ENCODE measurements around the gene ZNF45.
"Not testable (repeated sequence)": the region's sequence is repeated elsewhere in the genome, so short reads cannot be mapped to it uniquely, and the experiment has no call there.

ZNF45 gene

DNA sequence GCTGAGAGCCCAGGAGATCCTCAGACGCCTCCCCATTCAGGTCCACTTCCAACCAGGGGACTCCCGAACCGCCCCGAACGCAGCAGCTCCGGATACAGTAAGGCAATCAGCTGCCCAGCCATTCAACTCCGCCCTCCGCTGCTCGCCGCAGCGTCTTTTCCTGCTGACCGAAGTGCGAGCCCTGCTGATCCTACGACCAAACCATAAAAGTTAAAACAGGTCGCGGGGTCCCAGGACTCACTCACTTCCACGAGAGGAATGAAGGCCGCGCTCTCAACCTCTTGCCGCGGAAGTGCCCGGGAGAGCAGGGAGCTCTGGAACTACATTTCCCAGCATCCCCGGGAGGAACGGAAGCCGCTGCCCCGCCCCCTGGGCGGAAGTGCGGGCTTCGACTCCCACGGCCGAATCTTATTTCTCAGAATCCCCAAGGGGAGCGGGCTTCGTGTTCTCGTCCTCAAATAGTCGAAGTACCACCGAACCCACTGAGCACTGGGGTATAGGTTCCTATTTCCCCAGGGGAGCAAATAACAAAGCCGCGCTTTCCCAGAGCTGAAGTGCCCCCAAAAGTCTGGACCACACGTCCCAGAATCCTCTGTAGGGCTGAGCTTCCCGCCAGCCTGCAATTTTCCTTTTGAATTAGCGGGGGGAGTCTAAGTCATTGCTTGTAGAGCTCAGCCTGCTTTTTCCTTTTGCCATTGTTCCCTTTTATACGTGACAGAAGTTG, at the start of gene ZNF45:
ZNF45 (minus strand) TSS at position 298 of the 724 bp plus-strand sequence. CDS start 13,097 bp downstream, outside the sequence.
- Mint-ChIP-seq H3K4me3 (peak within 1 kb of the TSS; percentile 93), H3K9me3 (peaks cover 24% of the 10 kb centered on the region)

DNA sequence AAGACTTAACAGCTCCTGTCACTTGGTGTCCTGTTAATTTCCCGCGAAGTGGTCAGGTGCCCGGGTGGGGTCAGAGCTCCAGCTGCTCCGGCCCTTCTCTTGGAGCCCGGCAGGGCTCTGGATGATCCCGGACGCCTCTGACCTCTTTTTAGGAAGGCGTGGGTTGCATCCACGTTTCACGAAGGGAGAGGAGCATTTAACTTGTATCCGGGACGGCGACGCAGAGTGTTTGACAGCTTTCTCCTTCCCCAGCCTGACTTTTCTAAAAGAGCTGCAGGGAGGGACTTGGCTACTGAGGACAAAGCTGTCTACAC, 49.6 kb upstream of the ZNF45 start:
- Mint-ChIP-seq H3K36me3 (ENCODE audit: low read depth) (peaks cover 15% of the 10 kb centered on the region), H3K4me1 (ENCODE audit: low read depth) (peaks cover 4% of the 10 kb centered on the region), H3K9me3 (peaks cover 35% of the 10 kb centered on the region), H3K27ac (peak overlapping the region; percentile 26), H3K27me3 (ENCODE audit: low read depth) (no peaks in the 10 kb centered on the region), H3K4me3 (peak overlapping the region; percentile 96)

More for the DNA sequence above, at the start of gene ZNF45:
- Mint-ChIP-seq H3K4me1 (ENCODE audit: low read depth) (peaks cover 17% of the 10 kb centered on the region), H3K36me3 (ENCODE audit: low read depth) (peaks cover 28% of the 10 kb centered on the region), H3K27me3 (ENCODE audit: low read depth) (no peaks in the 10 kb centered on the region), H3K27ac (peak within 1 kb of the TSS; percentile 87)

DNA sequence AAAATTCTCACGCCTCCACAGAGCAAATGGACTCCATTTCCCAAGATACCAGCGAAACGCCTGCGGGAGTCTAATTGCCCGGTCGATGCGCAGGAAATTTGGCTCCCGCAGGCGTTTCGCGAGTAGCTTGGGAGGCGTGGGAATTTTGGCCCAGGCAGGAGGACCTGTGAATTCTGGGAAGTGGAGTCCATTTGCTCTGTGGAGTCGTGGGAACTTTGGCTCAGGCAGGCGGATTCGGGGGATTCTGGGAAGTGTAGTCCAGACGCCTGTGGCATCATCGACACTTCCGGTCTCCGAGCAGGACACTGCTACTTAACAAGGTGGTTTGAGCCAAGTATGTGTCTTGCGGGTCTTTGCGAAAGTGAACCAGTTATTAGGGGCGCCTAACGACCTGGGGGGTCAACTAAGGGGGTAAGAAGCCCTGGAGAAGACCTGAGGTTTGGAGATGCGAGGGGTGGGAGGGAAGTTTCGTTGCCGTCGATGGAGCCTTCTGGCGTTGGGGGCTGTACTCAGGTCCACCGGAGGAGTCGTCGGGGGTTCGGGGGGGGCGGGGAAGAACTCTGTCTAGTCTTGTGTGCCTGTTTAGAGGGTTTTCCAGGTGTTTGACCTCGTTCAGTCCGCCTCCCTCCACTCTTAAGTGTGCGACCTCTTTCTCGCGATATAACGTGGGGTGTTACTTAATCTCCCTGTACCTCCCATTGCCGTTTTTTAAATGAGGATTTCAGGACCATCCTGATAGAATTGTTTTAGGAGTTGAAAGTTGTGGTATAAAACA, 49.0 kb upstream of the ZNF45 start, which contains the start of gene ZNF155:
ZNF155 (plus strand) TSS at position 277 of the 775 bp plus-strand sequence. CDS start 4,356 bp downstream, outside the sequence.
- peaks cover 33% of the 10 kb centered on the region for H3K9me3 Mint-ChIP-seq
- H3K27me3 Mint-ChIP-seq (ENCODE audit: low read depth), result no peaks in the 10 kb centered on the region
- H3K4me1 Mint-ChIP-seq (ENCODE audit: low read depth), result peaks cover 4% of the 10 kb centered on the region

DNA sequence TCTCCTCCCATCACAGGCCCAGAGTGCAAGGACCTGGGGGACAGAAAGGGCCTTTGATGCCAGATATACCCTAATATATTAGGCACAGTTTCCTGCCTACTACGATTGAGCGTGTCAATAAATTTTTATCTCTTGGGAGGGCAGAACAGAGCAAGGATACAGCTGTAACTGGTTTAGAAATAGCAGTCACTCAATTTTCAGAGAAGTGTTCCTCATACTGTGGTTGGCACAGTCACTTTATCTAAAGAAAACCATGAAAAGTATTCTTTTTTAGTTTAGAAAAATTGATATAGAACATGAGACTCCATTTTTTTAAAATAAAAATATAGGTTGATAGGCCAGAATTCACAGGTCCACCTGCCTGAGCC, 48.4 kb upstream of the ZNF45 start:
- H3K27ac Mint-ChIP-seq, result peak overlapping the region; percentile 43
- peaks cover 4% of the 10 kb centered on the region for H3K4me1 Mint-ChIP-seq (ENCODE audit: low read depth)
- H3K9me3 Mint-ChIP-seq, result peaks cover 28% of the 10 kb centered on the region
- H3K27me3 Mint-ChIP-seq (ENCODE audit: low read depth), result no peaks in the 10 kb centered on the region
- H3K4me3 Mint-ChIP-seq, result peak overlapping the region; percentile 77
- H3K36me3 Mint-ChIP-seq (ENCODE audit: low read depth), result peaks cover 4% of the 10 kb centered on the region

More for the DNA sequence above, 49.0 kb upstream of the ZNF45 start, which contains the start of gene ZNF155:
- Mint-ChIP-seq H3K4me3 (peak within 1 kb of the TSS; percentile 96), H3K27ac (peak within 1 kb of the TSS; percentile 95), H3K36me3 (ENCODE audit: low read depth) (peaks cover 10% of the 10 kb centered on the region)

DNA sequence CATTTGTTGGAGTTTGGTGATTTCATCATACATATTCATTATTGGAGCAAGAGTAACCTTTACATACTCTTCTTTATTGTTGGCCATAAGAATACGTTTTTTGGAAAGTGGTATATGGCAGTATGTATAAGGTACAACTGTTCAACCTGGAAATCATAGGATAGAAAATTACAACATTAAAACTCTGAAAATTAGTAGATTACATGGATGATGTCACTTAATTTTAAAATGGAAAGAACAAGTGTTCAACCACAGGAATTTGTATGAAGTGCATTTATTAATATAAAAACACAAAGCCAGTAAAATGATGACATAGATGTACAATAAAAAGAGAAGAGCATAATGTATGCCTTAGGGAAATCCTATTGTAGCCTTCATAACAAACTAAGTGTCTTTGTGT, 41.6 kb upstream of the ZNF45 start:
- Mint-ChIP-seq H3K4me1 (ENCODE audit: low read depth) (no peaks in the 10 kb centered on the region), H3K4me3 (no peak overlapping the region), H3K9me3 (peaks cover 49% of the 10 kb centered on the region), H3K36me3 (ENCODE audit: low read depth) (no peaks in the 10 kb centered on the region), H3K27ac (no peak overlapping the region), H3K27me3 (ENCODE audit: low read depth) (no peaks in the 10 kb centered on the region)

DNA sequence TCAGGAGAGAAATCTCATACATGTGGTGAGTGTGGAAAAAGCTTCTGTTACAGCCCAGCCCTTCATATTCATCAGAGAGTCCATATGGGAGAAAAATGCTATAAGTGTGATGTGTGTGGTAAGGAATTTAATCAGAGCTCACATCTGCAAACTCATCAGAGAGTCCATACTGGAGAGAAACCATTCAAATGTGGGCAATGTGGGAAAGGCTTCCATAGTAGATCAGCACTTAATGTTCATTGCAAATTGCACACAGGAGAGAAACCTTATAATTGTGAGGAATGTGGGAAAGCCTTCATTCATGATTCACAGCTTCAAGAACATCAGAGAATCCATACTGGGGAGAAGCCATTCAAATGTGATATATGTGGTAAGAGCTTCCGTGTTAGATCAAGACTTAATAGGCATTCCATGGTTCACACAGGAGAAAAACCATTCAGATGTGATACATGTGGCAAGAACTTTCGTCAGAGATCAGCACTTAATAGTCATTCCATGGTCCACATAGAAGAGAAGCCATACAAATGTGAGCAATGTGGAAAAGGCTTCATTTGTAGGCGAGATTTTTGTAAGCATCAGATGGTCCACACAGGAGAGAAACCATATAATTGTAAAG, 31.1 kb upstream of the ZNF45 start:
- peaks cover 19% of the 10 kb centered on the region for H3K36me3 Mint-ChIP-seq (ENCODE audit: low read depth)
- no peaks in the 10 kb centered on the region for H3K27me3 Mint-ChIP-seq (ENCODE audit: low read depth)
- H3K27ac Mint-ChIP-seq, result no peak overlapping the region
- H3K4me1 Mint-ChIP-seq (ENCODE audit: low read depth), result no peaks in the 10 kb centered on the region
- no peak overlapping the region for H3K4me3 Mint-ChIP-seq
- peaks cover 73% of the 10 kb centered on the region for H3K9me3 Mint-ChIP-seq

DNA sequence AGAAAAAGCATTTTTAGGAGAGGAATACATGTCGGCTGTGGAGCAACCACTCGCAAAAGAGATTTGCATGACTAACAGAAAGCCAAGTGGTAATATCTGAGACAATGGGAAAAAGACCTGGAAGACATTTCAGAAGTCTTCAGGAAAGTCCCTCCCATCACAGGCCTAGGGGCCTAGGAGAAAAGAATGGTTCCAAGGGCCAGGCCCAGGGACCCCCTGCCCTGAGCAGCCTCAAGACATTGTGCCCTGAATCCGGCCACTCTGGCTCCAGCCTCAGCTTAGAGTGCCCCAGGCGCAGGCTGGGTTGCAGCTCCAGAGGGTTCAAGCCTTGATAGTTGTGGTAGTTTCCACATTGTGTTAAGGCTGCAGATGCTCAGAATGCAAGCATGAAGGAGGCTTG, 25.3 kb upstream of the ZNF45 start:
- Mint-ChIP-seq H3K9me3 (peaks cover 57% of the 10 kb centered on the region), H3K27ac (no peak overlapping the region), H3K27me3 (ENCODE audit: low read depth) (no peaks in the 10 kb centered on the region), H3K4me3 (no peak overlapping the region), H3K36me3 (ENCODE audit: low read depth) (peaks cover 3% of the 10 kb centered on the region), H3K4me1 (ENCODE audit: low read depth) (no peaks in the 10 kb centered on the region)

DNA sequence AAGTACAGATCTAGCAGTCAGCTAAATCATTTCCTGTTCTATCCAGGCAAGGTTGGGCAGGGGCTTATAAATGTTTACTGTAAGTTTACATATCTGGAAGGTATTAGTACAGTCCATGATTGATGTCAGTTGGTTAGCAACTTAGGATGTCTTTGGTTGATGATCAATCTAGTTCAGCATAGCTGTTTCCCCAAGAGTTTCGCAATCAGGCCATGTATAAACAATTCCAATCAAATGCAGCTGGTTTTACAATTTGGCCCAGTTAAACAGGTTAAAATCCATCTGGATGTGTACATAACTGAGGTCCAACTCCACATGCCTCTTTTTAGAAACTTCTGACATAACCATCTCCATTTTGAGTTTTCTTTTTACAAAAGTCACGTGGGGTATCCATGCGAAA, 22.8 kb upstream of the ZNF45 start:
- Mint-ChIP-seq H3K4me1 (ENCODE audit: low read depth) (no peaks in the 10 kb centered on the region), H3K4me3 (no peak overlapping the region), H3K36me3 (ENCODE audit: low read depth) (no peaks in the 10 kb centered on the region), H3K27ac (no peak overlapping the region), H3K27me3 (ENCODE audit: low read depth) (no peaks in the 10 kb centered on the region), H3K9me3 (peaks cover 54% of the 10 kb centered on the region)

DNA sequence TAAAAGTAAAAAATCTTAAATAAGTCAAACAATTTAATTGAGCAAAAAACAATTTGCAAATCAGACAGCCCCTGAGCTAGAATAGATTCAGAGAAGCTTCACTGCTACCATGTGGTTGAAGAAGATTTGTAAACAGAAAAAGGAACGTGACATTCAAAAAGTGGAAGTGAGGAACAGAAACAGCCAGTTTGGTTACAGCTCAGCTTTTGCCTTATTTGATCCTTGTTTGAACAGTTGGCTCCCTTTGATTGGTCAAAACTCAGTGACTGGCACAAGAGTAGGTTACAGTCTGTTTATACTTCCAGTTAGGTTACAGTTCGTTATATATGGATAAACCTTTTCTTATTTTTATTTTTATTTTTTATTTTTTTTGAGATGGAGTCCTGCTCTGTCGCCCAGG, 21.7 kb upstream of the ZNF45 start:
- Mint-ChIP-seq H3K27me3 (ENCODE audit: low read depth) (no peaks in the 10 kb centered on the region), H3K36me3 (ENCODE audit: low read depth) (no peaks in the 10 kb centered on the region), H3K9me3 (peaks cover 55% of the 10 kb centered on the region), H3K4me1 (ENCODE audit: low read depth) (no peaks in the 10 kb centered on the region), H3K4me3 (no peak overlapping the region), H3K27ac (no peak overlapping the region)

DNA sequence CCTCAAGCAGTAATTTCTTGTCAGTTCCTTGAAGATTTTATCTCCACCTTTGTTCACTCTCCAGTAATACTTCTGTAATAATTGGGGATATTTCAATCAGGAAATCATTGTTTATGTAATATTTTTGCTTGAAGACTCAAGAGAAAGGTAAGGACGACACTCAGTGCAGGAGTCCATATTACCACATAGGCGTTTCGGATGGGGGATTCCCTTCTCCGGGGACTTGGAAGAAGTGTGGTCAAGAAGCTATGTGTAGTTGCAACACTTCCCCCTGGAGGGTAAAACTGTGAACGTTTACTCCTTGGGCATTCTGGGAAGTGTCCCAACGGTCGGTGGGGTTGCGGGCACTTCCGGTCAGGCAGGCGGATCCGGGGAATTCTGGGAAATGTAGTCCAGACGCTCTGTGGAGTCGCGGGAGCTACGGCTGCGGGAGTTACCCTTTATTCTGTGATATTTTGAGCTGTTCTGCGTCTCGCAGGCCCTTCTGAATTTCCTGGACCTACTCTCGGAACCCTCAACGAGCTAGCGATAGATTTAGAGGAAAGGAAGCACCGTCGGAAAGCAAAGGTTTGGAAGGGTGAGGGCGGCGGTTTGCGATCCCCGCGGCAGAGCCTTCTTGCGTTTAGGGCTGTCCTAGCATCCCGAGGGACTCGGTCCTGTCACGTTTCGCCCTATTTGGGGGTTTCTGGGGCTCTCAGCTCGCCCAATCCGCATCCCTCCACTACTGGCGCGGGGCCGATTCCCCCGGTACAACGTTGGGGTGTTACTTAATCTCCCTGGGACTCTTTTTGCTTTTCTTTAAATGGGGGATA, 16.0 kb upstream of the ZNF45 start, which contains the start of gene ZNF221:
ZNF221 (plus strand) TSS at position 395 of the 812 bp plus-strand sequence. CDS start 11,499 bp downstream, outside the sequence.
- Mint-ChIP-seq H3K4me1 (ENCODE audit: low read depth) (peaks cover 8% of the 10 kb centered on the region), H3K9me3 (peaks cover 68% of the 10 kb centered on the region), H3K27ac (peak within 1 kb of the TSS; percentile 32), H3K4me3 (peak within 1 kb of the TSS; percentile 91), H3K27me3 (ENCODE audit: low read depth) (no peaks in the 10 kb centered on the region), H3K36me3 (ENCODE audit: low read depth) (peaks cover 1% of the 10 kb centered on the region)

DNA sequence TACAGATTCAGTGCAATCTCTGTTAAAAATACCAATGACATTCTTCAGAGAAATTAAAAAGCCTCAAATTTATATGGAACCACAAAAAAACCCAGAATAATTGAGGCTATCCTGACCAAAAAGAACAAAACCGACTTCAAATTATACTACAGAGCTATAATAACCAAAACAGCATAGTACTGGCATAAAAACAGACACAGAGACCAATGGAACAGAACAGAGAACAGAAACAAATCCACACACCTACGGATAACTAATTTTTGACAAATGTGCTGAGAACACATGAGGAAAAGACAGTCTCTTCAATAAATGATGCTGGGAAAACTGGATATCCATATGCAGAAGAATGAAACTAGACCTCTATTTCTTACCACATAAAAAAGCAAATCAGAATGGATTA, 14.7 kb upstream of the ZNF45 start:
- peaks cover 59% of the 10 kb centered on the region for H3K9me3 Mint-ChIP-seq
- not testable (repeated sequence) for H3K4me3 Mint-ChIP-seq; H3K36me3 Mint-ChIP-seq (ENCODE audit: low read depth); H3K4me1 Mint-ChIP-seq (ENCODE audit: low read depth); H3K27me3 Mint-ChIP-seq (ENCODE audit: low read depth); H3K27ac Mint-ChIP-seq

DNA sequence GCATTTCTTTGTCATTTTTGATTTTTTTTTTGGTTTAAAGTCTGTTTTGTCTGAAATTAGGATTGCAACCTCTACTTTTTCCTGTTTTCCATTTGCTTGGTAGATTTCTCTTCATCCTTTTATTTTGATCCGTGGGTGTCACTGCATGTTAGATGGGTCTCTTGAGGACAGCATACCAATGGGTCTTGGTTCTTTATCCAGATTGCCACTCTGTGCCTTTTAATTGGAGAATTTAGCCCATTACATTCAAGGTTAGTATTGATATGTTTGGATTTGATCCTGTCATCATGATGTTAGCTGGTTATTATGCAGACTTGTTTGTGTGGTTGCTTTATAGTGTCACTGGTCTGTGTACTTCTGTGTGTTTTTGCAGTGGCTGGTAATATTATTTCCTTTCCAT, 12.3 kb upstream of the ZNF45 start:
- not testable (repeated sequence) for H3K4me3 Mint-ChIP-seq; H3K27ac Mint-ChIP-seq; H3K27me3 Mint-ChIP-seq (ENCODE audit: low read depth); H3K36me3 Mint-ChIP-seq (ENCODE audit: low read depth); H3K4me1 Mint-ChIP-seq (ENCODE audit: low read depth)
- peaks cover 54% of the 10 kb centered on the region for H3K9me3 Mint-ChIP-seq

DNA sequence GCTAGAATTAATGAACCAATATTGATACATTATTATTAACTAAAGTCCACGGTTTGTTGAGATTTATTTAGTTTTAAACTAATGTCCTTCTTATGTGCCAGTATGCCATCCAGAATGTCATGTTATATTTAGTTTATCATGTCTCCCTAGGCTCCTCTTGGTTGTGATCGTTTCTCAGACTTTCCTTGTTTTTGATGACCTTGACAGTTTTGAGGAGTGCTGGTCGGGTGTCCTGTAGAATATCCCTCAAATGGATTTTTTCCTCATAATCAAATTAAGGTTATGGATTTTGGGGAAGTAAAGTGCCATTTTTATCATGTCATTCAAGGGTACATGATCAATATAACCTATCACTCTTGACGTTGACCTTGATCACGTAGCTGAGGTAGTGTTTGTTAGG, 6.1 kb upstream of the ZNF45 start:
- Mint-ChIP-seq H3K4me3 (no peak overlapping the region), H3K4me1 (ENCODE audit: low read depth) (no peaks in the 10 kb centered on the region), H3K9me3 (peaks cover 43% of the 10 kb centered on the region), H3K27ac (no peak overlapping the region), H3K27me3 (ENCODE audit: low read depth) (no peaks in the 10 kb centered on the region), H3K36me3 (ENCODE audit: low read depth) (no peaks in the 10 kb centered on the region)

DNA sequence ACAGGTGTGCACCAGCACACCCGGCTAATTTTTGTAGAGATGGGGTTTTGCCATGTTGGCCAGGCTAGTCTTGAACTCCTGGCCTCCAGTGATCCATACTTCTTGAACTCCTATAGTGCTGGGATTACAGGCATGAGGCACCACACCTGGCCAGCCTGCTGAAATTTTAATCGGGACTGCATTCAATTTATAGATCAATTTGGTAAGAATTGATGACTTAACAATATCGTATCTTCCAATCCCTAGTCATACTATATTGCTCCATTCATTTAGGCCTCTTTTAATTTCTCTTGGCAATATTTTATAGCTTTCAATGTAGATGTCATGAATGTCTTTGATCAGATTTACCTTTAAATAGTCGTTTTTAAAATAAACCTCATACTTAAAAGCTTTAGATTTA, 5.6 kb upstream of the ZNF45 start:
- Mint-ChIP-seq H3K36me3 (ENCODE audit: low read depth) (no peaks in the 10 kb centered on the region), H3K9me3 (peaks cover 41% of the 10 kb centered on the region), H3K27me3 (ENCODE audit: low read depth) (no peaks in the 10 kb centered on the region), H3K4me1 (ENCODE audit: low read depth) (peaks cover 2% of the 10 kb centered on the region), H3K27ac (no peak overlapping the region), H3K4me3 (no peak overlapping the region)
